ENCODE results near the gene B2M. TPM values are rescaled to one million over a fixed set of nuclear protein-coding genes. Genes with fewer than 3 reads are reported as not detected.

Gene B2M
- over 10,000 TPM in 1 of 4 donors, 1,000 to 10,000 TPM in 3; 2,244 to 13,999 (median 5,894) TPM for total RNA-seq

- Histone ChIP-seq H3K4me1 (peaks cover 0 to 50% (median 8%) of the 10 kb centered on the region in 4 donors), H3K9me3 (no peaks in the 10 kb centered on the region), H3K4me3 (peak within 1 kb of the TSS; percentile 74 to 95 (median 76)), H3K27me3 (no peaks in the 10 kb centered on the region), H3K36me3 (peaks cover 0 to 20% (median 0%) of the 10 kb centered on the region in 3 donors), H3K27ac (peak within 1 kb of the TSS; percentile 97 to 100 (median 98))
- TF ChIP-seq CTCF (IDR thresholded peaks at IDR 0.05) (peak in 1 of 6 experiments; percentile 1), POLR2A (IDR thresholded peaks at IDR 0.05) (peak; percentile 100)
- DNase-seq = peak; percentile 97 to 98 (median 98)
These were observed at the start of gene B2M, which contains the start of gene PATL2 for GRCh38 chr15:44711096-44711742. Gene B2M (plus strand): TSS chr15:44711517. CDS start chr15:44711547, 30 bp downstream. Gene PATL2 (minus strand): TSS chr15:44711323. CDS start chr15:44676490, 34,833 bp downstream.

- no peaks in the 10 kb centered on the region for H3K27me3 ChIP-seq
- peak overlapping the region in 1 of 4 donors; percentile 100 for H3K27ac ChIP-seq
- no peaks in the 10 kb centered on the region for H3K9me3 ChIP-seq
- TF ChIP-seq POLR2A (IDR thresholded peaks at IDR 0.05) (no peak), CTCF (IDR thresholded peaks at IDR 0.05) (no peak)
- no peak overlapping the region for H3K4me3 ChIP-seq
- H3K36me3 ChIP-seq = peaks cover 0 to 31% (median 0%) of the 10 kb centered on the region in 3 donors
- no peak for DNase-seq
- peaks cover 0 to 11% (median 5%) of the 10 kb centered on the region in 4 donors for H3K4me1 ChIP-seq
These were observed 49.7 kb upstream of the B2M start for GRCh38 chr15:44661576-44661975.

- H3K4me1 ChIP-seq = peaks cover 0 to 12% (median 8%) of the 10 kb centered on the region in 4 donors
- TF ChIP-seq CTCF (IDR thresholded peaks at IDR 0.05) = no peak
- no peak for TF ChIP-seq POLR2A (IDR thresholded peaks at IDR 0.05)
- H3K27ac ChIP-seq = peak overlapping the region; percentile 96 to 100 (median 98)
- peak overlapping the region; percentile 84 to 98 (median 88) for H3K4me3 ChIP-seq
- no peaks in the 10 kb centered on the region for H3K9me3 ChIP-seq
- no peaks in the 10 kb centered on the region for H3K27me3 ChIP-seq
- peak; percentile 82 to 93 (median 88) for DNase-seq
- H3K36me3 ChIP-seq = peaks cover 0 to 23% (median 0%) of the 10 kb centered on the region in 3 donors
These were observed 48.6 kb upstream of the B2M start for GRCh38 chr15:44662478-44663409.

GRCh38 chr15:44663410-44664308 is 47.7 kb upstream of the B2M start, which contains the start of gene SPG11:
Gene SPG11 (minus strand): TSS chr15:44663662. CDS start chr15:44663647, 15 bp downstream.
- Histone ChIP-seq H3K27ac (peak within 1 kb of the TSS; percentile 96 to 100 (median 98)), H3K27me3 (no peaks in the 10 kb centered on the region), H3K4me1 (peaks cover 0 to 12% (median 8%) of the 10 kb centered on the region in 4 donors), H3K9me3 (no peaks in the 10 kb centered on the region), H3K4me3 (peak within 1 kb of the TSS; percentile 84 to 98 (median 88)), H3K36me3 (peaks cover 0 to 14% (median 0%) of the 10 kb centered on the region in 3 donors)
- peak; percentile 98 to 99 (median 98) for DNase-seq
- TF ChIP-seq CTCF (IDR thresholded peaks at IDR 0.05) (peak; percentile 95 to 99 (median 98)), POLR2A (IDR thresholded peaks at IDR 0.05) (peak; percentile 89 to 92)

Data from Peyer's patch (tissue), 4 donors.